ENCODE data around the gene CUL4B.
A peak's percentile ranks its signal among the peaks of the same experiment; 100 is the strongest.
"Not testable (repeated sequence)": the region's sequence is repeated elsewhere in the genome, so short reads cannot be mapped to it uniquely, and the experiment has no call there.

CUL4B gene

GRCh38 chrX:120517936-120518335 is 42.8 kb downstream of the CUL4B start:
- no peak for DNase-seq

GRCh38 chrX:120514236-120514635 is 46.5 kb downstream of the CUL4B start:
- DNase-seq: no peak

- DNase-seq: no peak
These were observed 48.1 kb downstream of the CUL4B start for GRCh38 chrX:120512627-120513026.

- DNase-seq: no peak
These were observed 48.5 kb downstream of the CUL4B start for GRCh38 chrX:120512222-120512621.

GRCh38 chrX:120504569-120504968 is 56.2 kb downstream of the CUL4B start:
- no peak for DNase-seq

- DNase-seq: no peak
These were observed 61.3 kb downstream of the CUL4B start for GRCh38 chrX:120499301-120500072.

GRCh38 chrX:120490119-120490518 is 70.6 kb downstream of the CUL4B start:
- not testable (repeated sequence) for DNase-seq

- DNase-seq: no peak
These were observed 74.0 kb downstream of the CUL4B start for GRCh38 chrX:120486786-120487185.

- peak; percentile 90 for DNase-seq
These were observed 74.9 kb downstream of the CUL4B start for GRCh38 chrX:120485638-120486520.

- no peak for DNase-seq
These were observed 75.5 kb downstream of the CUL4B start for GRCh38 chrX:120485315-120485637.

- no peak for DNase-seq
These were observed 83.3 kb downstream of the CUL4B start for GRCh38 chrX:120477453-120477852.

- DNase-seq: no peak
These were observed 84.0 kb downstream of the CUL4B start for GRCh38 chrX:120476714-120477113.

- not testable (repeated sequence) for DNase-seq
These were observed 85.3 kb downstream of the CUL4B start for GRCh38 chrX:120475447-120475846.
